HepG2 (cell line): ENCODE measurements around the gene TEX261.
"Not testable (repeated sequence)": the region's sequence is repeated elsewhere in the genome, so short reads cannot be mapped to it uniquely, and the experiment has no call there.

Experiments used
- NFYB ChIP-seq: sonication (generic); formaldehyde crosslinking; IDR thresholded peaks from 2 replicates; pipeline ENCODE4 v1.4.0; 2020; ENCODE audit warnings: missing genetic modification reagents
- POLR2AphosphoS5 ChIP-seq: IDR thresholded peaks from 2 replicates; pipeline ENCODE4 v1.6.1; 2012; ENCODE audit warnings: low read depth, low read length
- ZMAT3 ChIP-seq: sonication (generic); formaldehyde crosslinking; conservative IDR thresholded peaks from 2 replicates; pipeline ENCODE4 v1.7.0; 2021; ENCODE audit warnings: missing genetic modification reagents
- TF ChIP-seq, protein P1 (sequence below): sonication (generic); IDR thresholded peaks from 2 replicates; pipeline ENCODE4 v1.6.1; 2016; ENCODE audit warnings: low read depth, borderline replicate concordance
- TF ChIP-seq, protein P2 (sequence below): sonication (generic); formaldehyde crosslinking; IDR thresholded peaks from 2 replicates; pipeline ENCODE4 v1.5.1; 2020; ENCODE audit warnings: mild to moderate bottlenecking, missing genetic modification reagents, borderline replicate concordance
- TF ChIP-seq, protein P3 (sequence below): sonication (generic); formaldehyde crosslinking; IDR thresholded peaks from 2 replicates; pipeline ENCODE4 v1.4.0; 2020; ENCODE audit warnings: missing genetic modification reagents
- TF ChIP-seq, protein P4 (sequence below): sonication (generic); formaldehyde crosslinking; IDR thresholded peaks from 2 replicates; pipeline ENCODE4 v1.4.0; 2020; ENCODE audit warnings: missing genetic modification reagents, mild to moderate bottlenecking, borderline replicate concordance
- TF ChIP-seq, protein P5 (sequence below): sonication (generic); formaldehyde crosslinking; IDR thresholded peaks from 2 replicates; pipeline ENCODE4 v1.5.0; 2020; ENCODE audit warnings: mild to moderate bottlenecking, missing genetic modification reagents, moderate library complexity

DNA sequence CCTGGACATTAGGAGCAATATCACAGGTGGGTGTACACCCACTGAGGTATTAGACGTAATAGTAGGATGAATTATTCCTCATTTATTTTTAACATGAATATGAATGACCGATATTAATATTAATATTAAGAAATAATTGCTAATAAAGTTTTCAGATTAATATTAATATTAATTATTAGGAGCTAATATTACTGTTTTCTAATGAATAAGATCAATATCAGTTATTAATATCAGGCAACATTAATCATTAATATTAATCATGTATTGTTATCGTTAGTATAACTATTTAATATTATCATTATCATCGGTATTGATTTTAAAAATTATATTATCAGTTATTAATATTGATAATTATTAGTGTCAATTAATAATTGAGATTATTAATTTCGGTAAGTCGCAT lies 25.3 kb upstream of the TEX261 start:
- TF ChIP-seq ZMAT3 (CRISPR knock-in tag); NFYB (CRISPR knock-in tag); POLR2AphosphoS5: not testable (repeated sequence)
- TF ChIP-seq, protein P1, sequence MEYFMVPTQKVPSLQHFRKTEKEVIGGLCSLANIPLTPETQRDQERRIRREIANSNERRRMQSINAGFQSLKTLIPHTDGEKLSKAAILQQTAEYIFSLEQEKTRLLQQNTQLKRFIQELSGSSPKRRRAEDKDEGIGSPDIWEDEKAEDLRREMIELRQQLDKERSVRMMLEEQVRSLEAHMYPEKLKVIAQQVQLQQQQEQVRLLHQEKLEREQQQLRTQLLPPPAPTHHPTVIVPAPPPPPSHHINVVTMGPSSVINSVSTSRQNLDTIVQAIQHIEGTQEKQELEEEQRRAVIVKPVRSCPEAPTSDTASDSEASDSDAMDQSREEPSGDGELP = not testable (repeated sequence)
- TF ChIP-seq, protein P2, sequence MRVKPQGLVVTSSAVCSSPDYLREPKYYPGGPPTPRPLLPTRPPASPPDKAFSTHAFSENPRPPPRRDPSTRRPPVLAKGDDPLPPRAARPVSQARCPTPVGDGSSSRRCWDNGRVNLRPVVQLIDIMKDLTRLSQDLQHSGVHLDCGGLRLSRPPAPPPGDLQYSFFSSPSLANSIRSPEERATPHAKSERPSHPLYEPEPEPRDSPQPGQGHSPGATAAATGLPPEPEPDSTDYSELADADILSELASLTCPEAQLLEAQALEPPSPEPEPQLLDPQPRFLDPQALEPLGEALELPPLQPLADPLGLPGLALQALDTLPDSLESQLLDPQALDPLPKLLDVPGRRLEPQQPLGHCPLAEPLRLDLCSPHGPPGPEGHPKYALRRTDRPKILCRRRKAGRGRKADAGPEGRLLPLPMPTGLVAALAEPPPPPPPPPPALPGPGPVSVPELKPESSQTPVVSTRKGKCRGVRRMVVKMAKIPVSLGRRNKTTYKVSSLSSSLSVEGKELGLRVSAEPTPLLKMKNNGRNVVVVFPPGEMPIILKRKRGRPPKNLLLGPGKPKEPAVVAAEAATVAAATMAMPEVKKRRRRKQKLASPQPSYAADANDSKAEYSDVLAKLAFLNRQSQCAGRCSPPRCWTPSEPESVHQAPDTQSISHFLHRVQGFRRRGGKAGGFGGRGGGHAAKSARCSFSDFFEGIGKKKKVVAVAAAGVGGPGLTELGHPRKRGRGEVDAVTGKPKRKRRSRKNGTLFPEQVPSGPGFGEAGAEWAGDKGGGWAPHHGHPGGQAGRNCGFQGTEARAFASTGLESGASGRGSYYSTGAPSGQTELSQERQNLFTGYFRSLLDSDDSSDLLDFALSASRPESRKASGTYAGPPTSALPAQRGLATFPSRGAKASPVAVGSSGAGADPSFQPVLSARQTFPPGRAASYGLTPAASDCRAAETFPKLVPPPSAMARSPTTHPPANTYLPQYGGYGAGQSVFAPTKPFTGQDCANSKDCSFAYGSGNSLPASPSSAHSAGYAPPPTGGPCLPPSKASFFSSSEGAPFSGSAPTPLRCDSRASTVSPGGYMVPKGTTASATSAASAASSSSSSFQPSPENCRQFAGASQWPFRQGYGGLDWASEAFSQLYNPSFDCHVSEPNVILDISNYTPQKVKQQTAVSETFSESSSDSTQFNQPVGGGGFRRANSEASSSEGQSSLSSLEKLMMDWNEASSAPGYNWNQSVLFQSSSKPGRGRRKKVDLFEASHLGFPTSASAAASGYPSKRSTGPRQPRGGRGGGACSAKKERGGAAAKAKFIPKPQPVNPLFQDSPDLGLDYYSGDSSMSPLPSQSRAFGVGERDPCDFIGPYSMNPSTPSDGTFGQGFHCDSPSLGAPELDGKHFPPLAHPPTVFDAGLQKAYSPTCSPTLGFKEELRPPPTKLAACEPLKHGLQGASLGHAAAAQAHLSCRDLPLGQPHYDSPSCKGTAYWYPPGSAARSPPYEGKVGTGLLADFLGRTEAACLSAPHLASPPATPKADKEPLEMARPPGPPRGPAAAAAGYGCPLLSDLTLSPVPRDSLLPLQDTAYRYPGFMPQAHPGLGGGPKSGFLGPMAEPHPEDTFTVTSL (CRISPR knock-in tag) = not testable (repeated sequence)
- TF ChIP-seq, protein P3, sequence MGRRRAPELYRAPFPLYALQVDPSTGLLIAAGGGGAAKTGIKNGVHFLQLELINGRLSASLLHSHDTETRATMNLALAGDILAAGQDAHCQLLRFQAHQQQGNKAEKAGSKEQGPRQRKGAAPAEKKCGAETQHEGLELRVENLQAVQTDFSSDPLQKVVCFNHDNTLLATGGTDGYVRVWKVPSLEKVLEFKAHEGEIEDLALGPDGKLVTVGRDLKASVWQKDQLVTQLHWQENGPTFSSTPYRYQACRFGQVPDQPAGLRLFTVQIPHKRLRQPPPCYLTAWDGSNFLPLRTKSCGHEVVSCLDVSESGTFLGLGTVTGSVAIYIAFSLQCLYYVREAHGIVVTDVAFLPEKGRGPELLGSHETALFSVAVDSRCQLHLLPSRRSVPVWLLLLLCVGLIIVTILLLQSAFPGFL (CRISPR knock-in tag) = not testable (repeated sequence)
- TF ChIP-seq, protein P4, sequence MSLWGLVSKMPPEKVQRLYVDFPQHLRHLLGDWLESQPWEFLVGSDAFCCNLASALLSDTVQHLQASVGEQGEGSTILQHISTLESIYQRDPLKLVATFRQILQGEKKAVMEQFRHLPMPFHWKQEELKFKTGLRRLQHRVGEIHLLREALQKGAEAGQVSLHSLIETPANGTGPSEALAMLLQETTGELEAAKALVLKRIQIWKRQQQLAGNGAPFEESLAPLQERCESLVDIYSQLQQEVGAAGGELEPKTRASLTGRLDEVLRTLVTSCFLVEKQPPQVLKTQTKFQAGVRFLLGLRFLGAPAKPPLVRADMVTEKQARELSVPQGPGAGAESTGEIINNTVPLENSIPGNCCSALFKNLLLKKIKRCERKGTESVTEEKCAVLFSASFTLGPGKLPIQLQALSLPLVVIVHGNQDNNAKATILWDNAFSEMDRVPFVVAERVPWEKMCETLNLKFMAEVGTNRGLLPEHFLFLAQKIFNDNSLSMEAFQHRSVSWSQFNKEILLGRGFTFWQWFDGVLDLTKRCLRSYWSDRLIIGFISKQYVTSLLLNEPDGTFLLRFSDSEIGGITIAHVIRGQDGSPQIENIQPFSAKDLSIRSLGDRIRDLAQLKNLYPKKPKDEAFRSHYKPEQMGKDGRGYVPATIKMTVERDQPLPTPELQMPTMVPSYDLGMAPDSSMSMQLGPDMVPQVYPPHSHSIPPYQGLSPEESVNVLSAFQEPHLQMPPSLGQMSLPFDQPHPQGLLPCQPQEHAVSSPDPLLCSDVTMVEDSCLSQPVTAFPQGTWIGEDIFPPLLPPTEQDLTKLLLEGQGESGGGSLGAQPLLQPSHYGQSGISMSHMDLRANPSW (CRISPR knock-in tag) = not testable (repeated sequence)
- TF ChIP-seq, protein P5, sequence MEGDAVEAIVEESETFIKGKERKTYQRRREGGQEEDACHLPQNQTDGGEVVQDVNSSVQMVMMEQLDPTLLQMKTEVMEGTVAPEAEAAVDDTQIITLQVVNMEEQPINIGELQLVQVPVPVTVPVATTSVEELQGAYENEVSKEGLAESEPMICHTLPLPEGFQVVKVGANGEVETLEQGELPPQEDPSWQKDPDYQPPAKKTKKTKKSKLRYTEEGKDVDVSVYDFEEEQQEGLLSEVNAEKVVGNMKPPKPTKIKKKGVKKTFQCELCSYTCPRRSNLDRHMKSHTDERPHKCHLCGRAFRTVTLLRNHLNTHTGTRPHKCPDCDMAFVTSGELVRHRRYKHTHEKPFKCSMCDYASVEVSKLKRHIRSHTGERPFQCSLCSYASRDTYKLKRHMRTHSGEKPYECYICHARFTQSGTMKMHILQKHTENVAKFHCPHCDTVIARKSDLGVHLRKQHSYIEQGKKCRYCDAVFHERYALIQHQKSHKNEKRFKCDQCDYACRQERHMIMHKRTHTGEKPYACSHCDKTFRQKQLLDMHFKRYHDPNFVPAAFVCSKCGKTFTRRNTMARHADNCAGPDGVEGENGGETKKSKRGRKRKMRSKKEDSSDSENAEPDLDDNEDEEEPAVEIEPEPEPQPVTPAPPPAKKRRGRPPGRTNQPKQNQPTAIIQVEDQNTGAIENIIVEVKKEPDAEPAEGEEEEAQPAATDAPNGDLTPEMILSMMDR (CRISPR knock-in tag) = not testable (repeated sequence)
